Prostate gland (tissue), 2 donors: ENCODE measurements around the gene CTSD. TPM values are rescaled to one million over a fixed set of nuclear protein-coding genes. Genes with fewer than 3 reads are reported as not detected.
"Not testable (repeated sequence)": the region's sequence is repeated elsewhere in the genome, so short reads cannot be mapped to it uniquely, and the experiment has no call there.

ENCODE experiments used
- DNase-seq: peaks from one replicate; pipeline ENCODE4 v3.0.0-alpha.2; 2019; ENCODE audit warnings: low spot score
- H3K27ac ChIP-seq, 2 donors: fragments of 200-600 bp; sonication (generic); 2 replicates each; pipeline ENCODE4 v1.5.1; 2017 to 2019
- H3K27me3 ChIP-seq: fragments of 200-600 bp; sonication (generic); replicated peaks from 2 replicates; pipeline ENCODE4 v1.5.1; 2019; ENCODE audit not compliant: insufficient read depth
- H3K36me3 ChIP-seq, 2 donors: fragments of 200-600 bp; sonication (generic); 1 replicate in 1 of 2; 2 replicates in 1 of 2; pipeline versions ENCODE4 v1.5.1 to v1.8.1; 2017 to 2019
- H3K4me1 ChIP-seq: fragments of 200-600 bp; sonication (generic); replicated peaks from 2 replicates; pipeline ENCODE4 v1.5.1; 2019
- H3K4me3 ChIP-seq, 2 donors: fragments of 200-600 bp; sonication (generic); 2 replicates each; pipeline ENCODE4 v1.5.1; 2017 to 2019
- H3K9me3 ChIP-seq: fragments of 200-600 bp; sonication (generic); 2 replicates; pipeline ENCODE4 v1.5.1; 2017
- CTCF ChIP-seq, 4 experiments: fragments of 200-600 bp in 2 of 4; fragments of 450-650 bp in 2 of 4; sonication (generic) in 2 of 4; IDR thresholded peaks; 1 replicate in 3 of 4; 2 replicates in 1 of 4; pipeline ENCODE4 v1.5.1; 2016 to 2019; ENCODE audit warnings: antibody characterized with exemption in 4 of 4, mild to moderate bottlenecking in 2 of 4, moderate library complexity in 2 of 4
- POLR2A ChIP-seq: fragments of 450-650 bp; IDR thresholded peaks from one replicate; pipeline ENCODE4 v1.6.1; 2016; ENCODE audit warnings: antibody characterized with exemption, mild to moderate bottlenecking
- POLR2AphosphoS5 ChIP-seq: sonication (generic); formaldehyde crosslinking; IDR thresholded peaks from one replicate; pipeline ENCODE4 v1.6.1; 2017; ENCODE audit warnings: antibody characterized with exemption
- WGBS: methylation state at CpG from one replicate; pipeline ENCODE4 v1.1.5; 2018; 5-methylcytosine and 5-hydroxymethylcytosine counted together
- intact Hi-C: fragments of 100-400 bp; cut with DNase I; formaldehyde crosslinking; loops from one replicate; pipeline ENCODE4 v1.14.2; 2022
- total RNA-seq, 2 donors: library from RNA; depleted of rRNA; stranded (reverse); fragments of >200 nt; gene quantifications; one replicate each; pipeline ENCODE4 v1.1.0, GENCODE V29; 2016

The CTSD gene
- total RNA-seq, 2 donors from 2014 or later: 497 to 983 TPM

- no peak for DNase-seq
- H3K27me3 ChIP-seq: no peaks in the 10 kb centered on the region
- no peak overlapping the region for H3K27ac ChIP-seq
- H3K4me1 ChIP-seq: no peaks in the 10 kb centered on the region
- WGBS: 76% methylated on average over 6 of the region's 6 CpGs
- H3K4me3 ChIP-seq: no peak overlapping the region
- intact Hi-C loops: no loop called here
- TF ChIP-seq POLR2A (no peak), CTCF (IDR thresholded peaks at IDR 0.05) (no peak), POLR2AphosphoS5 (no peak)
- H3K9me3 ChIP-seq: no peaks in the 10 kb centered on the region
- no peaks in the 10 kb centered on the region for H3K36me3 ChIP-seq
These were observed 8.0 kb upstream of the CTSD start for GRCh38 chr11:1771700-1772099.

GRCh38 chr11:1771273-1771672, 7.5 kb upstream of the CTSD start:
- WGBS: 43% methylated on average over 18 of the region's 18 CpGs
- TF ChIP-seq POLR2AphosphoS5: peak; percentile 33
- no peak for TF ChIP-seq POLR2A
- no peaks in the 10 kb centered on the region for H3K4me1 ChIP-seq
- no peak overlapping the region for H3K4me3 ChIP-seq
- no peak for DNase-seq
- H3K9me3 ChIP-seq: no peaks in the 10 kb centered on the region
- intact Hi-C loops: no loop called here
- no peaks in the 10 kb centered on the region for H3K27me3 ChIP-seq
- no peaks in the 10 kb centered on the region for H3K36me3 ChIP-seq
- no peak overlapping the region for H3K27ac ChIP-seq

GRCh38 chr11:1770528-1770927, 6.8 kb upstream of the CTSD start:
- TF ChIP-seq POLR2AphosphoS5 (no peak), POLR2A (no peak), CTCF (IDR thresholded peaks at IDR 0.05) (no peak)
- DNase-seq: no peak
- Histone ChIP-seq H3K36me3 (no peaks in the 10 kb centered on the region), H3K4me3 (no peak overlapping the region), H3K9me3 (no peaks in the 10 kb centered on the region), H3K27ac (no peak overlapping the region), H3K4me1 (no peaks in the 10 kb centered on the region), H3K27me3 (no peaks in the 10 kb centered on the region)
- 80% methylated on average over 5 of the region's 5 CpGs for WGBS
- intact Hi-C loops: no loop called here

- Histone ChIP-seq H3K27ac (no peak overlapping the region), H3K4me1 (no peaks in the 10 kb centered on the region), H3K9me3 (no peaks in the 10 kb centered on the region), H3K4me3 (no peak overlapping the region), H3K36me3 (no peaks in the 10 kb centered on the region), H3K27me3 (no peaks in the 10 kb centered on the region)
- DNase-seq: no peak
- TF ChIP-seq POLR2AphosphoS5: no peak
- no peak for TF ChIP-seq POLR2A
- TF ChIP-seq CTCF (IDR thresholded peaks at IDR 0.05): no peak
- intact Hi-C loops: no loop called here
- 94% methylated on average over 7 of the region's 7 CpGs for WGBS
These were observed 6.3 kb upstream of the CTSD start for GRCh38 chr11:1770061-1770460.

- H3K9me3 ChIP-seq, H3K4me1 ChIP-seq, H3K27me3 ChIP-seq, DNase-seq, H3K36me3 ChIP-seq, H3K27ac ChIP-seq, H3K4me3 ChIP-seq: not testable (repeated sequence)
- 75% methylated on average over 9 of the region's 9 CpGs for WGBS
- intact Hi-C loops: loop anchor here (10.0 kb wide), 1 partner anchor 1115 kb away; the partner anchor contains the start of gene CDKN1C
These were observed 5.7 kb upstream of the CTSD start for GRCh38 chr11:1769304-1769936.

GRCh38 chr11:1768141-1768469, 4.4 kb upstream of the CTSD start:
- Histone ChIP-seq H3K36me3 (no peaks in the 10 kb centered on the region), H3K27ac (no peak overlapping the region), H3K4me1 (no peaks in the 10 kb centered on the region), H3K4me3 (no peak overlapping the region), H3K9me3 (no peaks in the 10 kb centered on the region), H3K27me3 (no peaks in the 10 kb centered on the region)
- DNase-seq: no peak
- TF ChIP-seq CTCF (IDR thresholded peaks at IDR 0.05) (no peak), POLR2A (no peak), POLR2AphosphoS5 (no peak)
- intact Hi-C loops: loop anchor here (10.0 kb wide), 1 partner anchor 1117 kb away; the partner anchor contains the start of gene CDKN1C
- 85% methylated on average over 7 of the region's 7 CpGs for WGBS
